ENCODE results near the gene RFX8.

GRCh38 chr2:101473591-101473910, 1.4 kb downstream of the RFX8 start:
- TF ChIP-seq EZH2 (IDR thresholded peaks at IDR 0.05; ENCODE audit: borderline replicate concordance, low read depth, low read length, poor library complexity, severe bottlenecking), result no peak
- TF ChIP-seq, protein P1, sequence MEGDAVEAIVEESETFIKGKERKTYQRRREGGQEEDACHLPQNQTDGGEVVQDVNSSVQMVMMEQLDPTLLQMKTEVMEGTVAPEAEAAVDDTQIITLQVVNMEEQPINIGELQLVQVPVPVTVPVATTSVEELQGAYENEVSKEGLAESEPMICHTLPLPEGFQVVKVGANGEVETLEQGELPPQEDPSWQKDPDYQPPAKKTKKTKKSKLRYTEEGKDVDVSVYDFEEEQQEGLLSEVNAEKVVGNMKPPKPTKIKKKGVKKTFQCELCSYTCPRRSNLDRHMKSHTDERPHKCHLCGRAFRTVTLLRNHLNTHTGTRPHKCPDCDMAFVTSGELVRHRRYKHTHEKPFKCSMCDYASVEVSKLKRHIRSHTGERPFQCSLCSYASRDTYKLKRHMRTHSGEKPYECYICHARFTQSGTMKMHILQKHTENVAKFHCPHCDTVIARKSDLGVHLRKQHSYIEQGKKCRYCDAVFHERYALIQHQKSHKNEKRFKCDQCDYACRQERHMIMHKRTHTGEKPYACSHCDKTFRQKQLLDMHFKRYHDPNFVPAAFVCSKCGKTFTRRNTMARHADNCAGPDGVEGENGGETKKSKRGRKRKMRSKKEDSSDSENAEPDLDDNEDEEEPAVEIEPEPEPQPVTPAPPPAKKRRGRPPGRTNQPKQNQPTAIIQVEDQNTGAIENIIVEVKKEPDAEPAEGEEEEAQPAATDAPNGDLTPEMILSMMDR (conservative IDR thresholded peaks at IDR 0.05; ENCODE audit: low read depth, low read length), result no peak

Measured in A673 (cell line).